Skeletal muscle tissue (tissue), 4 donors: ENCODE results near the gene FZD2. TPM values are rescaled to one million over a fixed set of nuclear protein-coding genes. Genes with fewer than 3 reads are reported as not detected.

Experiments used
- H3K27ac ChIP-seq: one replicate; pipeline ENCODE4 v1.7.0; 2013; ENCODE audit warnings: mild to moderate bottlenecking, low read depth, low read length, inconsistent platforms
- H3K27me3 ChIP-seq, 3 donors: one replicate each; pipeline ENCODE4 v1.7.0; 2013; ENCODE audit warnings: low read length in 3 of 3; ENCODE audit not compliant: control insufficient read depth in 3 of 3, insufficient read depth in 3 of 3
- H3K36me3 ChIP-seq, 3 donors: one replicate each; pipeline ENCODE4 v1.7.0; 2013; ENCODE audit warnings: low read length in 3 of 3; ENCODE audit not compliant: control insufficient read depth in 3 of 3, insufficient read depth in 3 of 3
- H3K4me1 ChIP-seq, 3 donors: one replicate each; pipeline ENCODE4 v1.7.0; 2013; ENCODE audit warnings: low read length in 3 of 3, mild to moderate bottlenecking in 3 of 3; ENCODE audit not compliant: control insufficient read depth in 3 of 3, insufficient read depth in 3 of 3
- H3K4me3 ChIP-seq, 3 donors: one replicate each; pipeline ENCODE4 v1.7.0; 2013; ENCODE audit warnings: low read length in 3 of 3
- H3K9ac ChIP-seq, 3 donors: one replicate each; pipeline ENCODE4 v1.7.0; 2013; ENCODE audit warnings: low read length in 3 of 3, mild to moderate bottlenecking in 3 of 3, moderate library complexity in 2 of 3, low read depth in 1 of 3
- H3K9me3 ChIP-seq, 3 donors: one replicate each; pipeline ENCODE4 v1.7.0; 2013; ENCODE audit warnings: low read length in 3 of 3; ENCODE audit not compliant: control insufficient read depth in 3 of 3
- total RNA-seq: library from RNA; depleted of rRNA; stranded (reverse); fragments of >200 nt; gene quantifications from one replicate; pipeline ENCODE4 v1.2.3, GENCODE V29; 2014
- donor health status: Osteomylitis.

FZD2 gene
- total RNA-seq, 1 donor from 2014 or later, result 8.9 TPM

DNA sequence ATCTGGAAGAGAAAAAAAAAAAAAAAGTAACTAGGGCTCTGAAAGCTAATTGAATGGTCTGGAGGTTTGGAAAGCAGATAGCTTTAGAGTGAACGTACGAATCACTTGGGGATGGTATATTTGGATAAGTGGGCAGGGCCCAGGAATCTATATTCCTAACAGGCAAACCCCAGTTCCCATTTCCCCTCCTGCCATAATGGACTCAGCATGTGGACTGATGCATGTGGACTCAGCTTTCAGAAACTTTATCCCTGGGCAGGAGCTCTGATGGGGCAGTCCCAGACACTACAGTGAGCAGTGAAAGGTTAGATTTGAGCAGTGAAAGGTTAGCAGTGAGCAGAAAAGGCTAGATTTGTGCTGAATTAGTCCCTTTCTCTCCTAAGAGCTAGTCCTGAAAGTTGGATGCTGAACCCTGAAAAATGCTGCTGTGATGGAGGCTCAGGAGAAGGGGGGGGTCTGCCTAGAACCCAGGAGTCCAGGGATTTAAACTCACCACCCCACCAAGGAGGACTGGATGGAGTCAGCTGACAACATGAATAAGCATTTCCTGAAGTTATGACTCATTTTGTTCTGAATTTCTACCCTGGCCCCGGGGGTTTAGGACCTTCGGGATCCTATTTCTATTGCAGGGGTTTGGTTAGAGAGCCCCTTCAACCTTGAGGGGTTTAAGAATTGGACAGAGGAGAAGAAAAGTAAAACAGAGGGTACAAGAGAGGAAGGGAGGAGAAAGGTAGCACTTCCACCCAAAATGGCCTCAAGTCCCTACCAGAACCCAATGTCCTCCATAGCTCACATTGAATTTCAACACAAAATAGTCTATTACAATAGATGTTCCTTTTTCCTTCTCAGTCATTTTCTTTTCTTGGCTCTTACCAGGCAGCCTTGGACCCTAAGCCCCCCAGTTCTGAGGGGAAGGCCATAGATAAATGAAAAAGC lies 10.3 kb upstream of the FZD2 start:
- Histone ChIP-seq H3K27me3 (peaks cover 11 to 26% (median 11%) of the 10 kb centered on the region in 3 donors), H3K36me3 (no peaks in the 10 kb centered on the region), H3K4me3 (no peak overlapping the region), H3K9ac (no peak overlapping the region), H3K9me3 (no peaks in the 10 kb centered on the region), H3K27ac (peak overlapping the region; percentile 44), H3K4me1 (no peaks in the 10 kb centered on the region)

DNA sequence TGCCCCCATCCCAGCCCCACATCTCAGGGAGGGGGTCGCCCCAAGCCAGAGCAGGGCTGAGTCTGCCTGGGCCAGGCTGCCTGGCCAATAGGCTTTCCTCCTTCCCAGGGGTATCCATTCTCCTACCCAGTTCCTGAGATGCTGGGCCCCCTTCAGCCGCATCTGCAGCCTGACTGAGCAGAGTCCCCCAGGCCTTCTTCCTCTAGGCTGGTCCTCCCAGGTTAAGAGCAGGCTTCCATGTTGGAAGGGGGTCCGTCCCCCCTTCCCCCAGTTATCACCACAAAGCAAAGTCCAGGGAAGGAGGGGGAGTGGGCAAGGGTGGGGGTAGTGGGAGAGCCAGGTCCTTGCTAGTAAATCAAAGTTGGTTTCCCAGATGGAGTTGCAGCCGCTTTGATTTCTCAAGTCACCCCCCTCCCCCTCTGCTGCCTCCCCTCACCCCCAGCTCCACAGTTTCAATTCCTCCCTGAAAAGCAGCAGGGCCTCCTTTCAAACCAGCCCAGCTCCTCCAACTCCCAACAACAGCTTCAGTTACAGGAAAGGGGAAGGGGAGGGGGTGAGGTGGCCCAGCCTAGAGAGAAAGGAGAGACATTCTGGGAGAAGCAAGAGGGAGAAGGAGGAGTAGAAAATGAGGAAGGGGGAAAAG lies 9.5 kb upstream of the FZD2 start:
- no peak overlapping the region for H3K9ac ChIP-seq
- H3K4me1 ChIP-seq, result no peaks in the 10 kb centered on the region
- no peaks in the 10 kb centered on the region for H3K9me3 ChIP-seq
- H3K27ac ChIP-seq, result peak overlapping the region; percentile 44
- H3K36me3 ChIP-seq, result no peaks in the 10 kb centered on the region
- H3K27me3 ChIP-seq, result peaks cover 8 to 22% (median 12%) of the 10 kb centered on the region in 3 donors
- no peak overlapping the region for H3K4me3 ChIP-seq

DNA sequence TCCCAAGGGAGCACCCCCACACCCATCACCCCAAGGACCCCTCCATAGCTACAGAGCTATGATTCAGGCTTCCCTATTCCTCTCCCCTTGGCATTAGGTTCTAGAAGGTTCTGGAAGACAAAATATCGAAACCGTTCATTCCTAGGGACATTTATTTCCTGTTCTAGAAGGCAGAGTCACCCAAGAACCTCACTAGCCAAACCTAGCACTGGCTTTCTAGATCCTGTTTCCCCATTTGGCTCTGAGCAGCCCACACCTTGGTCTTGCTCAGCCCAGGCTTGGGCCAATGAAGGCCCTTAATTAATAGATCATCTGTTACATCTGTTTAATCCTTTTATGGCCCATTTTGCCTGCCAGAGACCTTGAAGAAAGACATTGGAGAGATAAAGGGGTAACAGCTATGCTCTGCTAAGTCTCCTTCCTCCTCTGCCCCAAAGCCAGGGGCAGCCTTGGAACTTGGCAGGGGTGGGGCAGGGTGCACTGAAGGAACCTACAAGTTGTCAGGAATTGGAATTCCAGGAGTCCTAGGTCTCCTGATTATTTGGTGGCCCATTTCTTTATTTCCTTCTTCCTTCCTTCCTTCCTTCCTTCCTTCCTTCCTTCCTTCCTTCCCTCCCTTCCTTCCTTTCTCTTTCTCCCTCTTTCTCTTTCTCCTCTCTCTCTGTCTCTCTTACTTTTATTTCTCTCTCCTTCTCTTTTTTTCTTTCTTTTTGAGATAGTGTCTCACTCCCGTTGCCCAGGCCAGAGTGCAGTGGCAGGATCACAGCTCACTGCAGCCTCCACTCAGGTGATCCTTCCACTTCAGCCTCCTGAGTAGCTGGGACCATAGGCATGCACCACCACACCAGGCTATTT lies 8.7 kb upstream of the FZD2 start:
- no peak overlapping the region for H3K4me3 ChIP-seq
- H3K9me3 ChIP-seq, result no peaks in the 10 kb centered on the region
- peaks cover 8 to 16% (median 12%) of the 10 kb centered on the region in 3 donors for H3K27me3 ChIP-seq
- no peaks in the 10 kb centered on the region for H3K4me1 ChIP-seq
- no peak overlapping the region for H3K9ac ChIP-seq
- H3K27ac ChIP-seq, result no peak overlapping the region
- no peaks in the 10 kb centered on the region for H3K36me3 ChIP-seq

DNA sequence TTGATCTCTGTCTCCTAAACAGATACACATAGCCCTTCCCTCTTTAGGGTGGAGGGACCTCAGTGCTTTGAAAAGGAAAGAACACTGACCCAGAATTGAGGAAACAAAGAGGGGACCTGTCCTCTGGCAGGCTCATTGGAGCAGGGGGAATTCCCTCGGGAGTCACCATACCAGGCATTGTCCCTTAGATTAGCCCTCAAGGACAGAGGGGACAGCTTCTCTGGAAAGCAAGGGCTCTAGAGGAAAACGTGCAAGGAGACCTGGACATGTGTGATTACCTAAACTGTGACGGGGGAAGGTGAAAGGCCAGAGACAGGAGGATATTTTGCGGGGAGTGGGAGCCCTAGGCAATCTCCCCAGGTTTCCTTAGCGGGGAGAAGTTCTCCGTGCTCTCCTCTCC lies 7.6 kb upstream of the FZD2 start:
- Histone ChIP-seq H3K27me3 (peaks cover 3 to 9% (median 8%) of the 10 kb centered on the region in 3 donors), H3K36me3 (no peaks in the 10 kb centered on the region), H3K27ac (no peak overlapping the region), H3K4me3 (no peak overlapping the region), H3K4me1 (no peaks in the 10 kb centered on the region), H3K9ac (no peak overlapping the region), H3K9me3 (no peaks in the 10 kb centered on the region)

DNA sequence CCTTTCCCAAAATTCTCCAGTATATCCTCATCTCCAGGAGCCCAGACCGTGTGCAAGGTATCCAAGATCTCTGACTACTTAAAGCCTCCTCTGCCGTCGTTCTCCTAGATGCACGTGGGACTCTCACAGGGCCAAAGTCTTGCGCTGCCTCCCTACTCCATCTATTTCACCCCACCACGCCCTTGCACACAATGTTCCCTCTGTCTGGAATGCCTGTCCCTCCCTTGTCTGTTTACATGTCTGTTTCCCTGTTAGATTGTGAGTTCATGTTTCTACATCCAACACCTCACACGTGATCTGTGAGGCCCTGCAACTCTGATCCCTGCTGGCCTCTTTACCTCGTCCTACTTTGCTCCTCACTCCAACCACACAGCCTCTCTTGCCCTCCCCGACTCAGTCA lies 4.9 kb upstream of the FZD2 start:
- H3K27ac ChIP-seq, result no peak overlapping the region
- peaks cover 3 to 16% (median 8%) of the 10 kb centered on the region in 3 donors for H3K27me3 ChIP-seq
- no peak overlapping the region for H3K4me3 ChIP-seq
- H3K9ac ChIP-seq, result no peak overlapping the region
- peaks cover 4 to 7% (median 7%) of the 10 kb centered on the region in 3 donors for H3K4me1 ChIP-seq
- H3K36me3 ChIP-seq, result no peaks in the 10 kb centered on the region
- no peaks in the 10 kb centered on the region for H3K9me3 ChIP-seq

DNA sequence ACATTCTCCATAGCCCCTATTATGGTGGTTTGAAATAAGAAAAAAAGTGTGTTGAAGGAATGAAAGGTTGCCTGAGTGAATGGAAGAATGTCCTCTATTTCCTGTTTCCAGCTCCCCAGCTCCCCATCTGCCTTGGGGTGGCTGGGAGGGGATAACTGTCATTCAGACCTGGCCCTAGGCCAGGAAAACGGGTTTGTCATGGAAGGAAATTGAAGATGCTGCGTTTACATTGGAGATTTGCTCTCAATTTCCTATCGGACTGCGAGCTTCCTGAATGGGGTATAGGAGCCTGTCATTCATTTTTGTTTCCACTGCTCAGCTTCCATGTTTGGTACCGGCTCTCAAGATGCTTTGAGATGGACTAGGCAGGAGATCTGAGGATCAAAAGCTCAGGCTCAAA lies 2.2 kb upstream of the FZD2 start:
- Histone ChIP-seq H3K27ac (no peak overlapping the region), H3K4me1 (peaks cover 4 to 15% (median 11%) of the 10 kb centered on the region in 3 donors), H3K9ac (no peak overlapping the region)

DNA sequence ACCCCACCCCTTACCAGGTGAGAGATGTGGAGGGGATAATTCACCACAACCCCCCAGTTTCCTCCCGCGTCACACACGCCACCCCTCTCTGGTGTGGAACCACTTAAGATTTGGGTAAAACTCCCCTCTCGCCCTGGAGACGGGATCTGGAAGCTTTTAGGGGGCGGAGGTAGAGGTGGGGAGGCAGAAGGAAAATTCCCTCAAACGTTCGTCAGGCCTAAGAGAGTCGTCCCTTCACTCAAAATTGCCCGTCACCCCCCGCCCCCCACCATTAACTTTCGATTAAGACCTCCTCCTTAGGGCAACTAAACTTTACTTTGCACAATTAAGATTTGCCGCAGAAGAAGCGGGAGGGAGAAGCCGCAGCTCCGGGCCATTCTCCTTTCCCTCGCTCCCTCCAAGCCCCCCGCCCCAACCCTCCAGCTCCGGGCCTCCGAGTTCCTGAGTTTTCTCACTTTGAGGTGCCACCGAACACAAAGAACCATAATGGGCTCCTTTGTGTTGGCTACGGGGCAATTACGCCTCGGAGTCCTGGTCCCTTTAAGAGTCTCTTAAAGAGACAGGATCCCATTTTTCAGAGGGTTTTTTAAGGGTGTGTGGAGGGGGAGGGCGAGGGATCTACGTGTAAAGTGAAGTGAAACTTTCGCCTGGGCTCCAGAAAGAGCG lies 985 bp upstream of the FZD2 start:
- no peaks in the 10 kb centered on the region for H3K9me3 ChIP-seq
- peaks cover 4 to 15% (median 11%) of the 10 kb centered on the region in 3 donors for H3K4me1 ChIP-seq
- H3K36me3 ChIP-seq, result no peaks in the 10 kb centered on the region
- H3K27me3 ChIP-seq, result peaks cover 7 to 39% (median 22%) of the 10 kb centered on the region in 3 donors
- peak overlapping the region; percentile 74 to 85 (median 79) for H3K9ac ChIP-seq
- peak overlapping the region; percentile 36 for H3K27ac ChIP-seq
- peak overlapping the region; percentile 69 to 80 (median 73) for H3K4me3 ChIP-seq

More for the DNA sequence above, 2.2 kb upstream of the FZD2 start:
- Histone ChIP-seq H3K9me3 (no peaks in the 10 kb centered on the region), H3K4me3 (no peak overlapping the region), H3K27me3 (peaks cover 7 to 38% (median 18%) of the 10 kb centered on the region in 3 donors), H3K36me3 (no peaks in the 10 kb centered on the region)

DNA sequence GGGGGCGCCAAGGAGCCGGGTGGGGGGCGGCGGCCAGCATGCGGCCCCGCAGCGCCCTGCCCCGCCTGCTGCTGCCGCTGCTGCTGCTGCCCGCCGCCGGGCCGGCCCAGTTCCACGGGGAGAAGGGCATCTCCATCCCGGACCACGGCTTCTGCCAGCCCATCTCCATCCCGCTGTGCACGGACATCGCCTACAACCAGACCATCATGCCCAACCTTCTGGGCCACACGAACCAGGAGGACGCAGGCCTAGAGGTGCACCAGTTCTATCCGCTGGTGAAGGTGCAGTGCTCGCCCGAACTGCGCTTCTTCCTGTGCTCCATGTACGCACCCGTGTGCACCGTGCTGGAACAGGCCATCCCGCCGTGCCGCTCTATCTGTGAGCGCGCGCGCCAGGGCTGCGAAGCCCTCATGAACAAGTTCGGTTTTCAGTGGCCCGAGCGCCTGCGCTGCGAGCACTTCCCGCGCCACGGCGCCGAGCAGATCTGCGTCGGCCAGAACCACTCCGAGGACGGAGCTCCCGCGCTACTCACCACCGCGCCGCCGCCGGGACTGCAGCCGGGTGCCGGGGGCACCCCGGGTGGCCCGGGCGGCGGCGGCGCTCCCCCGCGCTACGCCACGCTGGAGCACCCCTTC lies 484 bp downstream of the FZD2 start:
- Histone ChIP-seq H3K27me3 (peaks cover 3 to 44% (median 33%) of the 10 kb centered on the region in 3 donors), H3K27ac (no peak overlapping the region), H3K36me3 (no peaks in the 10 kb centered on the region)

DNA sequence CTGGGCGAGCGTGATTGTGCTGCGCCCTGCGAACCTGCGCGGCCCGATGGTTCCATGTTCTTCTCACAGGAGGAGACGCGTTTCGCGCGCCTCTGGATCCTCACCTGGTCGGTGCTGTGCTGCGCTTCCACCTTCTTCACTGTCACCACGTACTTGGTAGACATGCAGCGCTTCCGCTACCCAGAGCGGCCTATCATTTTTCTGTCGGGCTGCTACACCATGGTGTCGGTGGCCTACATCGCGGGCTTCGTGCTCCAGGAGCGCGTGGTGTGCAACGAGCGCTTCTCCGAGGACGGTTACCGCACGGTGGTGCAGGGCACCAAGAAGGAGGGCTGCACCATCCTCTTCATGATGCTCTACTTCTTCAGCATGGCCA lies 1.0 kb downstream of the FZD2 start:
- H3K9ac ChIP-seq, result no peak overlapping the region
- H3K4me3 ChIP-seq, result peak overlapping the region in 2 of 3 donors; percentile 31 to 41
- peaks cover 4 to 15% (median 11%) of the 10 kb centered on the region in 3 donors for H3K4me1 ChIP-seq
- no peak overlapping the region for H3K27ac ChIP-seq
- H3K27me3 ChIP-seq, result peaks cover 3 to 45% (median 33%) of the 10 kb centered on the region in 3 donors
- no peaks in the 10 kb centered on the region for H3K36me3 ChIP-seq
- no peaks in the 10 kb centered on the region for H3K9me3 ChIP-seq

More for the DNA sequence above, 484 bp downstream of the FZD2 start:
- Histone ChIP-seq H3K9me3 (no peaks in the 10 kb centered on the region), H3K9ac (peak overlapping the region in 1 of 3 donors; percentile 40), H3K4me1 (peaks cover 4 to 15% (median 11%) of the 10 kb centered on the region in 3 donors), H3K4me3 (peak overlapping the region; percentile 65 to 72 (median 66))
